Fibroblast of mammary gland (primary cell): ENCODE results near the gene DBI.

Source experiments
- DNase-seq: peaks from one replicate; pipeline ENCODE4 v3.0.0-alpha.2; 2010; ENCODE audit warnings: low read depth
- H3K4me3 ChIP-seq: 2 replicates; pipeline ENCODE4 v1.5.1; 2011; ENCODE audit warnings: low read depth, mild to moderate bottlenecking, low read length, moderate library complexity; ENCODE audit not compliant: control insufficient read depth
- CTCF ChIP-seq: conservative IDR thresholded peaks from 2 replicates; pipeline ENCODE4 v1.5.1; 2011; ENCODE audit warnings: low read depth, low read length, inconsistent platforms; ENCODE audit not compliant: control insufficient read depth, insufficient read depth

Gene DBI

DNA sequence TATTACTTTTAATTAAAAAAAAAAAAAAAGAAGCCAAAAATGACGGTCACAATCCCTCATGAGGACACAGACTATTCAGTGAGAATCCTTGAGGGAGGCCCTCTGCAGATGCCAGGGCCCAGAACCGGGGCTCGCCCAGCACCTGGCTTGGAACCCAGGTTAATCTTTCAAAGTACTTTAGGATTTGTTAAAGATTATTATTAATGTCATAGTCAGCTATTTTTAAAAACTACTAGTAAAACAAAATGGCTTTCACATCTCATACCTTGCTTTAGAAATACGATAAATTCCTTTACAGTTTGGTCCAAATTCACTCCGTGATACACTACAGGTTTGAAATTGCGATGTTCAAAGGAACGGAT is 27.2 kb upstream of the DBI start:
- DNase-seq, result no peak
- TF ChIP-seq CTCF, result no peak
- no peak overlapping the region for H3K4me3 ChIP-seq

DNA sequence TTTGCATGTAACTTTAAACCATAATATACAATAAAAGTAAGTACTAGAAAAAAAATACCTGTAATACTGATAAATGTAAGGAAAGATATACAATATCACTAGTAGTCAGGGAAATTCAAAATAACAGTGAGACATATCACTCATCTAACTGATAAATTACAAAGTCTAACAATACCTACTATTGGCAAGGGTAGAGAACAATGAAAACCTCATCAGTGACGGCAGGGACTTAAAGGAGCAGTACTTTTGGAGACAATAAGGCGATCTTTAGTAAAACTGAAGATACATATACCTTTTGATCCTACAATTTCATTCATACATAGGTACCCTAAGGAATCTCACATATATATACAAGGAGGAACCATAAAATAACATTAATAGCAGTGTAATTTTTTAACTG is 25.1 kb upstream of the DBI start:
- DNase-seq, result no peak
- H3K4me3 ChIP-seq, result no peak overlapping the region
- TF ChIP-seq CTCF, result no peak

DNA sequence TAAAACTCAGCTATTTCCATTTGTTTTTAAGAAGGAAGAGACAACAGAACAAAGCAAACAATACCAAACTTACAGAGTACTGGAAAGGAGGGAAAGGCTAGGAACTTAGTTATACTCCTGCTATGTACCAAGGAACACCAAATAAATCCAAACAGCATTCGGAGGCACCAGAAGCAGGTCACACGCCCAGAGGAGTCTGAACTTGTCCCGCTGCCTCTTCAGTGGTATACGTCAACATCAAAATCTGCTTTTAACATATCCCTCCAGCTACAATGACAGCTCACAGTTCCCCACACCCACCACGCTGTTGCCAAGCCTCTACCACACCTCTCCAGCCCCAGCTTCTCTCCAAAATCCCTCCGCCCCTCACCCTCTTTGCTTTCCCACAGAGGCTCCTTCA is 17.5 kb upstream of the DBI start:
- no peak overlapping the region for H3K4me3 ChIP-seq
- TF ChIP-seq CTCF, result no peak
- no peak for DNase-seq

GRCh38 chr2:119350311-119350998 is 16.3 kb upstream of the DBI start:
- H3K4me3 ChIP-seq, result no peak overlapping the region
- TF ChIP-seq CTCF, result no peak
- DNase-seq, result no peak

DNA sequence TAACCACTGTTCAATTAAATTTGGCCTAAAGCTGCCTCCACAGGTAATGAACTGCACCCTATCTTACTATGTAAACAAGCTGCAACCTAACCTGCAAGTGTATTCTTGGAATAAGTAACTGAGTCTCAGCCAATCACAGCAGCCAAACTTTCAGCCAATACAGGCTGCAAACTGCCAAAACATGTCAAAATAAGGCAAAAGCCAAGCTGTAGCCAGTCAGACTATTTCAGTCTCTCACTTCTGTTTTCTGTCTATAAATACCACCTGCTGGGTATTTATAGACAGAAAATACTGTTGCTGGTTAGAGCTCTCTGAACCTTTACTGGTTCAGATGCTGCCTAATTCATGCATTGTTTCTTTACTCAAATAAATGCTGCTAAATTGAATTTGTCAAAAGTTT is 14.4 kb upstream of the DBI start:
- no peak overlapping the region for H3K4me3 ChIP-seq
- TF ChIP-seq CTCF, result no peak
- no peak for DNase-seq

DNA sequence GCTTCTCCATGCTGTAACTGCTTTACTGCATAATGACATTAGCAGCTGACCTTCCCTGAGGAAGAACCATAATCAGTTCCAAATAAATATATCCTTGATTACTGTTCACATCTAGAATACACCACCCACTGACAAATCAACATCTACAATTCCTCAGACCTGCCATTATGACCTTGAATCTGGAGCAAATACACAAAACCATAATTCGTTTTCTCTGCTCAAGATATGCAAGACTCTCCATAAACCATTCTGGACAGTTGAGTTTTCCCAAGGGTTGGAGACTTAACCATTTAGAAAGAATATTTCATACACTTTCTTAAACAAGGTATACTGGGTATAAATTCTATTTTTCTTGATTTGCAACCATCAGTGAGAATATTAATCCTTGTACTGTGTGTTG is 11.9 kb upstream of the DBI start:
- no peak overlapping the region for H3K4me3 ChIP-seq
- no peak for DNase-seq
- no peak for TF ChIP-seq CTCF

- no peak for TF ChIP-seq CTCF
- no peak for DNase-seq
- no peak overlapping the region for H3K4me3 ChIP-seq
Measured at GRCh38 chr2:119359774-119360173, 7.0 kb upstream of the DBI start.
